HG03060 (cell line): ENCODE results near the gene SYCE3.

Experiments
- ATAC-seq: cut with Tn5 transposase; IDR thresholded peaks from one replicate; pipeline ENCODE4 v1.9.1; 2021; ENCODE audit warnings: low read depth, moderate number of reproducible peaks; ENCODE audit not compliant: unreplicated experiment

Gene SYCE3

DNA sequence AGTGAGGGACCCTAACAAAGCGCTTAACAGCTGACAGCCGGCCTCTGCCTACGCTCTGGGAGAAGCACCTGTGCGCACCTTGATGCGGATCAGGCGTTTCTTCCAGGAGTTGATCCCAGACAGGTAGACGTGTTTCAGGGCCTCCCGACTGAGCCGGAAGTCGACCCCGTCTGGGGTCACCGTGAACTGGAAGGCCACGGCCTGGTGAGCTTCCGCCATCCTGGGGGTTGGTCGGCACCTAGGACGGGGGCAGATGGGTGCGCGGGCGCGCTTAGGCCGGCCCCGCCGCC is 14.9 kb upstream of the SYCE3 start:
- ATAC-seq, result no peak

DNA sequence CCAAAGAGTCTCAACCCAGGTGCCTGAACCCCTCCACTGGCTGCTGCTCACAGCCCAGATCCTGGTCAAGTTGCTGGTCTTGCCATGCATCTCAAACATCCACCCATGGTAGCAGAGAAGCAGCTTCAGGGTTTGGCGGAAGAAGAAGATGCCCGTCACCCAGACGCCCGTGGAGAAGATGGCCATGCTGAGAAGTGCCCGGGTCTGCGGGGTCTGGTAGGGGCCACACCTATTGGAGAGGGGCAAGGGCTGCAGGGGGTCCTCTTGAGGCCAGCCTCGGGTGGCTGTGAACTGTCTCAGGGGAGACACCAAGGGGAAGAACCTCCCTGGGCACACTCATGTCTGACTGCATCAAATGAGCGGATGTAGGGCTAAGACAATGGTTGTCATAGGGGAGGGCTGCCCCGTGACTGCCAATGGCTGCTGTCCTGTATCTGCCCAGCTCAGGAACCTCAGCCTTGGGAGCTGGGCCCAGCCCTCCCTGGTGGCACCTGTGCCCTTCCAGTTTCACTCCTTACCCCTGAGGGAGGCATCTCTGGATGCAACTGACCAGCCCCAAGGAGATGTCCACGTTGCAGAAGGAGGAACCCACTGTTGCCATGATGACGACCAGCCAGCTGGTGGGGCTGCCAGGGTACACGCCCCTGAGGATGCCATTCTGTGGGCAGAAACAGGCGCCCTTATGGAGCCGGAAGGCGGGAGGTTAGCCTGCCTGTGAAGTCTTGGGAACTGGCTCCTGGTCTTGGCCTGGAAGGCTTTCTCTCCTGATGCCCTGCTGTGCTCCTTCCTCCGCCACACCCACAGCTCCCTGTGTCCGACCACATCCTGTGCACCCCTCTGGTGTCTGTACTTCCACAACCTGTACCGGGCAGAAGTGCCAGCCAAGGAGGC is 14.3 kb upstream of the SYCE3 start:
- no peak for ATAC-seq

DNA sequence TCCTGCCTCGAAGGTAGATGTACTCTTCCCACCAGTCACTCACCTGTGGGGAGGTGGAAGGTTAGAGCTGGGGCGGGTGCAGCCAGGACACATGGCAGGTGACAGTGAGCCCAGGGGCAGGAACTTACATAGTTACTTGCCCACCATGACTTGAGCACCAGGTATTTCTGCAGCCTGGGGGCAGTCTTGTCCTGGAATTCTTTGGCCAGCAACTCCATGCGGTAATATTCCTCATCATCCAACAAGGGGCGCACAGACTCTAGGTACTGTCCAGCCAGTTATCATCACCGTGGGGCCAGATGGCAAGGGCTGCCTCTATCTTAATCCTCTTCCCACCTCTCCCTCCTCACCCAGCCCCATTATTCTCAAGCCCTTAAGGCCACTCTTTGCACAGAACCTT is 13.4 kb upstream of the SYCE3 start:
- no peak for ATAC-seq

- no peak for ATAC-seq
Observed at GRCh38 chr22:50575426-50575941, 12.8 kb upstream of the SYCE3 start.

- ATAC-seq, result no peak
Observed at GRCh38 chr22:50574383-50574755, 11.7 kb upstream of the SYCE3 start.

DNA sequence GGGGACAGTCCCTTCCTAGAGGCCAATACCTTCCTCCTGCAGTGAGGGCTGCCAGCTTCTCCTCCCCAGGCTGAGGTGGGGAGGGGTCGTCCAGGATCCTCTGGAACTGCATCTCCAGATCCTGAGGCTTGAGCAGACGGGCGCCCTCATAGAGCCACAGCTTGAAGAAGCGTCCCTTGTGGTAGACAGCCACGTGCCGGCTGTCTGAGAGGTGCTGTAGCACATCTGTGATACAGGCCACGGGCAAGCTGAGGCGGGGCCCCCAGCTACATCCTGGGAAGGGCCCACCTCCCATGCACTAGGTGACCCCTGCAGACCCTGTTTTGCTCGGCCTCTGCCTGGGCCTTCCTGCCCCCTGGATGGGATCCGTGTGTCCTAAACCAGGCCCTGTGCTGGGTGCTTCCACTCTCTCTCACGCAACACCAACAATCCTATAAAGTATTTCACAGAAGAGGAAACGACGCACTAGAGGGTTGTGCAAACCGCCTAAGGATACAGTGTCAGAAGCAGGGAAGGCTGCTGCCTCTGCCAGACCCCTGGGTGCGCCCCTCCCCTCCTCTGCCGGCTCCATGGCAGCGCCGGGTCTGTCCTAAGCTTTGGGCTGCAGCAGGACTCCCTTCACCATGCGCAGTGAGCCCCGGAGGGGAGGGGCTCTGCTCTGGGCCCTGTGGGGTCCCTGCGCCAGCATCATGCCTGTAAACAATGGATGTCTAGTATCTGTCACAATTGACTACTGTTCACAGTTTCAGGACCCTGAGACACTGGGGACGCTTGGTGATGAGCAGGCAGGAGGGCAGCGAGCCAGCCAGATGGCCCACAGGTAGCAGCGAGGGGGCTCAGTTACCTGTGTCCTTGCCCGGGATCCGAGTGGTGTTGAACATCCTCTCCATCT is 11.0 kb upstream of the SYCE3 start:
- ATAC-seq, result no peak

DNA sequence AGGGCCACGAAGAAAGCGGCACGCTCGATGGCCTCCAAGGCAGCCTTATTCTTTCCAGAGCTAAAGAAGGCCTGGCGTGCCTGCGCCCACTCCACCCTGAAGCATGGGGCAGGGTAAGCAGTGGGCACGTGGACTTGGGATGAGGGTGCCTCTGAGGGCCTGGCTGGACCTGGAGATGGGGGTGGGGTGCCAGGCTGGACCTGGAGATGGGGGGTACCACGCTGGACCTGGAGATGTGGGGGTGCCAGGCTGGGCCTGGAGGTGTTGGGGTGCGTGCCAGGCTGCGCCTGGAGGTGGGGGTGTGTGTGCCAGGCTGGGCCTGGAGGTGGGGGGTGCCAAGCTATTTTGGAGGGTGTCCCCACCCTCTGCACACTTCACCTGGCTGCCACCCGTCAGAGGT is 10.2 kb upstream of the SYCE3 start:
- ATAC-seq, result no peak

DNA sequence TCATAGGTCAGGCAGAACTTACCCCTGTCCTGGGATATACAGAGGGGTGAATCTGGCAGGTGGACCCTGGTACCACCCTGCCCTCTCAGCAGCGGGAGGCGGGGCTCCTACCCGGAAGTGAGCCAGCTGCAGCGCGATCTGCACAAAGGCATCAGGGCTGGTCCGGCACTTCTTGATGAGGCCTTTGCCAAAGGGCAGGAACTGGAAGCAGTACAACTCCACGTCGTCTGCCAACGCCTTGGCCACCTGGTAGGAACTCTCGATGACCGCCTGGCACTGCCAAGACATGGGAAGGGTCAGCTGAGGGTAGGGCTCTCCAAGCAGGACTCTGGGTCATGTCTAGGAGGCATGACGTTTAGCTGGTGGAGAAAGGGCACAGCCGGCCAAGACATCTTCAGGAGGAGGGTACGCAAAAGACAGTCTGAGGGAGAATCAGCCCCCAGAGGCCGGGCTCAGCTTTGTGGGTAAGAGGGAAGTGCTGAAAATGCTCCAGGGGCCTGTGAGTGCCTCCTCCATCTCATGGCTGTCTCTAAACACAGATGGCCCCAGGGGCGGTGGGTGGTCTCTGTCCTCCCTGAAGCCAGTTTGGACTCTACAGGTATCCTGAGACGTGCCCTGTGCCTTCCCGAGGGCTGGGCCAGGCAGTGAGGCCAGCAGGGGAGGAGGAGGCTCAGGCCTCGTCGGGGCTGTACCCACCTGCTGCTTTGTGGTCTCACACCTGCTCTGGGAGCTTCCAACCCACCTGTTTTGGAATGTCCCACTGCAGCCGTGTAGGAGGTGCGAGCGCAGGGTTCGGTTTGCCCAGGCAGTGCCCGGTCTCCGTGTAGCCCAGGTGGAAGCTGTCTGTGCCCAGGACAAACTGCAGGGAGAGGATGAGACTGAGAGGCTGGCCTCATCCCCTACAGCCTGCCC is 8.8 kb upstream of the SYCE3 start:
- no peak for ATAC-seq

DNA sequence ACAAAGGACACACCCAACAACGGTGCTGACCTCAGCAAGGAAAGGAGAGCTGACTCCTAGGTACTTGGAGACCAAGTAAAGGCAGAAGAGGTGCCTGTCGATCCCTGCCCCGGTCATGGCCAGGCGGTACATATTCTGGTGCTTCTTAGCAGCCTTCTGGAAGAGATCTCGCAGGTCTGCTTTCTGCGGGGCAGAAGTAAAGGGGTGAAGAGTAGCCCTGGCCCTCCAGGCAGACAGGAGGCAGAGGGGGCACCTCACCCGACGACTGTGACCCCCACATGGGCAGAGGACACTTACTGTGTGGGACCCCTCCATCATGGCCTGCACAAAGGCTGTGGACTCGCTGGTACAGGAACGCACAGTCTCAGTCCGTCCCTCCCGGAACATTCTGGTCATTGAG is 8.1 kb upstream of the SYCE3 start:
- ATAC-seq, result no peak

DNA sequence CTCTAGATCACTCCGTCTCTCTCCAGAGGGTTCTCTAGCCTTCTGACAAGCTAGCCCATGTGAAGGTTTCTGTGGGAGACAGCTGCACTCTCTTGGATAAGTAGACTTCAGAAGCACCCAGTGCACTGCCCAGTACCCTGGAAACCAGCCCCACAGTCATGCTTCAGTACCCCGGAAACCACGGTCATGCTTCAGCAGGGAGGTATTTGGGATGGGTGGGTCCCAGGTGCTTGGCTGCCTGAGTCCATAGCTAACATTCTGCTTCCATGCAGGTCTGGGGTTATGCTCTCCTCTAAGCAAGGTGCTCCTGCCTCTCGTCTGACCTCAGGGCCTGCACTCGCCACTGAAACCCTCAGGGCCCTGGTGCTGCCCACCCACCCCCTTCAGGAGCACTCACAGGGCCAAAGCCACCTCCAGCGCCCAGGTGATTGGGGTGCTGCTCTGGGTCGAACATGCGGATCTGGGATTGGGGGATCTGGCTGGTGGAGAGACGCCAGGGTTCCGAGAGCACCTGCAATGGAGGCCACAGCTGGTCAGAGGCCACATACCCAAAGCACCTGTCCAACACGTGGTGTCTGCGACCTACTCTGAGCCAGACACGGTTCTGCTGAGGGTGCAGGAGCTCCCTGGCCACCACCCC is 7.3 kb upstream of the SYCE3 start:
- ATAC-seq, result no peak

DNA sequence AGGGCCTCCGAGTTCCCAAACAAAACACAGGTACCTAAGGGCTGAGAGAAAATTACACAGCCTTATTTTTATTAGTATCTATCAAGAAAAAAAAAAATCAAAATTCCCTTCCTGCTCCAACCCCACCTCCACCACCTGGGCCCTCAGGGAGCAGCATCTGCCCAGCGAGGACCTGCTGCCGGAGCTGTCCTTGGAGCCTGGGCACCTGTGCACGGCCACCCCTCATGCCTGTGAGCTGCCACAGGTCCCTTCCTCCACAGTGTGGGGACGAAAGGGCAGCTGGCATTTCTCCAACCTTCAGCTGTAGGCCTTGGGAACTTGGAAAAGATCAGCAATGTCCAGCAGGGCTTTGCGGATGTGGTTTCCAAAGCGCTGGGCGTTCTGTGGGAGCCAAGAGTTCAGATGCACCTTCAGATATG is 6.3 kb upstream of the SYCE3 start:
- ATAC-seq, result no peak

DNA sequence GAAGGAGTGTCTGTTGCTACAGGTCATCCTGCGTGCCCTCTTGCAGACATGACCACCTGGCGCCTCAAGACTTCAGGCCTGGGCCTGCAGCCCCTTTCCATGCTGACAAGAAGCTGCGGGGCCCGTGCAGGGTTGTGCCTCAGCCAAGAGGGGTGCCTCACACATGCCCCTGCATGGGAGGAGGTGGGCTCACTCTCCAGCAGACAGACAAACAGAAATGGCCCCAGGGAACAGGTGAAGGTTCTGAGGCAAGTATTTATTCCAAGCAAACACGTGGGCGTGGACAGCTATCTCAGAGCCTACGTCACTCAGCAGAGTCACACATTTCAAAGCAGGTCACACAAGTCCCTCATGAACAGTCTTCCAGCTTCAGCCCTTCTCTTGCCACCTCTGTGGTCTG is 5.9 kb upstream of the SYCE3 start:
- no peak for ATAC-seq

- no peak for ATAC-seq
Observed at GRCh38 chr22:50567721-50568252, 5.1 kb upstream of the SYCE3 start.

GRCh38 chr22:50564289-50564688 is 1.6 kb upstream of the SYCE3 start:
- no peak for ATAC-seq

- ATAC-seq, result no peak
Observed at GRCh38 chr22:50563413-50564160, 868 bp upstream of the SYCE3 start.

DNA sequence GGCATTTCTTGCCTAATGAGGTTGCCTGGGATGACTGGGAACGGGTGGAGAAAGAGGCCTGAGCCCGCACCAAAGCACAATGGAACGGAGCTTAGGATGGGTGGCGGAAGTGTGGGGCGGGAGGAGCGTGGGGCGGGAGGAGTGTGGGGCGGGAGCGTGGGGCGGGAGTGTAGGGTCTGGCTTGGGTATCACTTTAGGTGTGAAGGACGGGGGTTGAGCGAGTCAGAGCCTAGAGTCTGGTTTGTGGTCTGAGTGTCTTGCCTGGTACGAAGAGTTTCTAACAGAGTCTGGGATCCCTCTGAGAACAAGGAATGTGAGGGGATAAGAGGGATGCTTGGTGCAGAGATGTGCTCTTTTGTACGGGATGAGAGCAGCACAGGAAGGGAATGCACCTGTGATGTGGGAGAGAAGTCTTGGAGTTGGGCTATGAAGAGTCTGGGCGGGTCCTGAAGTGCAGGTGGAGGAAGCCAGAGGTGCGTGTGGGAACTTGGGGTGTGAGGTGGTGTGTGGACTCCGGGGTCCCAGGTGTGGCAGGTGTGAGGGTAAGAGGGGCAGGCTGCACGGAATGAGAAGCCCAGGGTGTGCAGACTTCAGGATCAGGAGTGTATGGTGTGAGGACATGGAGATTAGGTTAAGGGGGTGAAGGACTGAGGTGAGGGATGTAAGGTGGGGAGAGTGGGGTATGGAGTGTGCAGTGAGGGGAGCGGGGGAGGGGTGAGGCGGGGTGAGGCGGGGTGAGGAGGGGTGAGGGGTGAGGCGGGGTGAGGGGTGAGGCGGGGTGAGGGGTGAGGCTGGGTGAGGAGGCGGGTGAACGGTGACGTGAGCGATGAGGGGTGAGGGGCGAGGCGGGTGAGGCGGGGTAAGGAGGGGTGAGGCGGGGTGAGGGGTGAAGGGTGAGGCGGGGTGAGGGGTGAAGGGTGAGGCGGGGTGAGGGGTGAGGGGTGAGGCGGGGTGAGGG is 1.0 kb downstream of the SYCE3 start:
- ATAC-seq, result no peak

DNA sequence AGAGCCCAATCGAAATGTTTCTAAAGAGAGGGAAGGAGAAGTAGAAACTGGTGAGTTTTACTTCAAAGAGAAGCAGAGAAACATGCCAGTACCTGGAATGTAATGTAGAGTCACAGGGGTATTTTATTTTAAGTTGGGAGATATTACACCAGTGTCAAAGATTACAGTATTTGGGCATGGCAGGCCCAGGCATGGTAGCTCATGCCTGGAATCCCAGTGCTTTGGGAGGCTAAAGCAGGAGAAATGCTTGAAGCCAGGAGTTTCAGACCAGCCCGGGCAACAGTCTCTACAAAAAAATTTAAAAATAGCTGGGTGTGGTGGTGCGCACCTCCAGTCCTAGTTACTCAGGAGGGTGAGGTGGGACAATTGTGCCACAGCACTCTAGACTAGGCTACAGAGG is 2.7 kb downstream of the SYCE3 start:
- ATAC-seq, result no peak

DNA sequence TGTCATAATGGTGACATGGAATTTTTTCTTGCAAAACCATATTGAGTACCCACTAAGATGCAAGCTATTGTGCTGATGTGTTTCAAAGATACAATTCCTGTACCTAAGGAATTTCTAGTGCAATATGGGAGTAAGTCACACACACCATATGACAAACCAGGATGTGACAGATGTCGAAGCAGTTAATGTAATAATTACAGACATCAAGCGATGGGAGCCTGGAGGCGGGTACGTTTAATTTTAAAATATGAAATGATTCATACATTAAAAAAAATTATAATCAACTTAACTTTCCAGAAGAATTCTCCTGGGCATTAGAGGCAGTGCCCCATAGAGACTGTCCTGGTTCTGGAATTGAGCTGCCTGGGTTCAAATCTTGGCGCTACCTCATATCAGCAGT is 6.0 kb downstream of the SYCE3 start:
- no peak for ATAC-seq
